HG03575 (cell line): Measurements from ENCODE around the gene ANXA3.
"Not testable (repeated sequence)": the region's sequence is repeated elsewhere in the genome, so short reads cannot be mapped to it uniquely, and the experiment has no call there.

ENCODE experiments used
- ATAC-seq: cut with Tn5 transposase; IDR thresholded peaks from one replicate; pipeline ENCODE4 v1.9.1; 2021; ENCODE audit not compliant: unreplicated experiment, insufficient number of reproducible peaks, low FRiP score; ENCODE audit errors: extremely low read depth

Gene ANXA3

GRCh38 chr4:78567500-78568060 is 16.0 kb downstream of the ANXA3 start:
- no peak for ATAC-seq

GRCh38 chr4:78568640-78569305 is 17.2 kb downstream of the ANXA3 start:
- ATAC-seq: no peak

- ATAC-seq: no peak
These were observed 17.8 kb downstream of the ANXA3 start for GRCh38 chr4:78569306-78569821.

- no peak for ATAC-seq
These were observed 18.5 kb downstream of the ANXA3 start for GRCh38 chr4:78570117-78570516.

- no peak for ATAC-seq
These were observed 20.2 kb downstream of the ANXA3 start for GRCh38 chr4:78571804-78572203.

- no peak for ATAC-seq
These were observed 27.3 kb downstream of the ANXA3 start for GRCh38 chr4:78578674-78579425.

- ATAC-seq: no peak
These were observed 30.0 kb downstream of the ANXA3 start for GRCh38 chr4:78581618-78582017.

- no peak for ATAC-seq
These were observed 33.4 kb downstream of the ANXA3 start for GRCh38 chr4:78584863-78585547.

GRCh38 chr4:78585633-78586032 is 34.1 kb downstream of the ANXA3 start:
- ATAC-seq: no peak

- no peak for ATAC-seq
These were observed 37.5 kb downstream of the ANXA3 start for GRCh38 chr4:78588894-78589545.

GRCh38 chr4:78591404-78591803 is 39.8 kb downstream of the ANXA3 start:
- no peak for ATAC-seq

GRCh38 chr4:78592088-78592783 is 40.7 kb downstream of the ANXA3 start:
- no peak for ATAC-seq

GRCh38 chr4:78596111-78596742 is 44.7 kb downstream of the ANXA3 start:
- ATAC-seq: no peak

- ATAC-seq: not testable (repeated sequence)
These were observed 46.9 kb downstream of the ANXA3 start for GRCh38 chr4:78598431-78598830.

- ATAC-seq: no peak
These were observed 47.6 kb downstream of the ANXA3 start for GRCh38 chr4:78599147-78599546.

- no peak for ATAC-seq
These were observed 48.4 kb downstream of the ANXA3 start for GRCh38 chr4:78599931-78600375.

- peak; percentile 72 for ATAC-seq
These were observed 49.4 kb downstream of the ANXA3 start for GRCh38 chr4:78601013-78601412.

- no peak for ATAC-seq
These were observed 50.8 kb downstream of the ANXA3 start for GRCh38 chr4:78602334-78602733.
